ENCODE data around the gene GUF1. TPM values are rescaled to one million over a fixed set of nuclear protein-coding genes. Genes with fewer than 3 reads are reported as not detected.

The GUF1 gene, protein sequence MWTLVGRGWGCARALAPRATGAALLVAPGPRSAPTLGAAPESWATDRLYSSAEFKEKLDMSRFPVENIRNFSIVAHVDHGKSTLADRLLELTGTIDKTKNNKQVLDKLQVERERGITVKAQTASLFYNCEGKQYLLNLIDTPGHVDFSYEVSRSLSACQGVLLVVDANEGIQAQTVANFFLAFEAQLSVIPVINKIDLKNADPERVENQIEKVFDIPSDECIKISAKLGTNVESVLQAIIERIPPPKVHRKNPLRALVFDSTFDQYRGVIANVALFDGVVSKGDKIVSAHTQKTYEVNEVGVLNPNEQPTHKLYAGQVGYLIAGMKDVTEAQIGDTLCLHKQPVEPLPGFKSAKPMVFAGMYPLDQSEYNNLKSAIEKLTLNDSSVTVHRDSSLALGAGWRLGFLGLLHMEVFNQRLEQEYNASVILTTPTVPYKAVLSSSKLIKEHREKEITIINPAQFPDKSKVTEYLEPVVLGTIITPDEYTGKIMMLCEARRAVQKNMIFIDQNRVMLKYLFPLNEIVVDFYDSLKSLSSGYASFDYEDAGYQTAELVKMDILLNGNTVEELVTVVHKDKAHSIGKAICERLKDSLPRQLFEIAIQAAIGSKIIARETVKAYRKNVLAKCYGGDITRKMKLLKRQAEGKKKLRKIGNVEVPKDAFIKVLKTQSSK
- 8.4 to 10.9 TPM (median 9.0 TPM) in 5 replicates for total RNA-seq (2022; extraction: Qiagen RNA extraction; ENCODE audit: low read depth)

DNA sequence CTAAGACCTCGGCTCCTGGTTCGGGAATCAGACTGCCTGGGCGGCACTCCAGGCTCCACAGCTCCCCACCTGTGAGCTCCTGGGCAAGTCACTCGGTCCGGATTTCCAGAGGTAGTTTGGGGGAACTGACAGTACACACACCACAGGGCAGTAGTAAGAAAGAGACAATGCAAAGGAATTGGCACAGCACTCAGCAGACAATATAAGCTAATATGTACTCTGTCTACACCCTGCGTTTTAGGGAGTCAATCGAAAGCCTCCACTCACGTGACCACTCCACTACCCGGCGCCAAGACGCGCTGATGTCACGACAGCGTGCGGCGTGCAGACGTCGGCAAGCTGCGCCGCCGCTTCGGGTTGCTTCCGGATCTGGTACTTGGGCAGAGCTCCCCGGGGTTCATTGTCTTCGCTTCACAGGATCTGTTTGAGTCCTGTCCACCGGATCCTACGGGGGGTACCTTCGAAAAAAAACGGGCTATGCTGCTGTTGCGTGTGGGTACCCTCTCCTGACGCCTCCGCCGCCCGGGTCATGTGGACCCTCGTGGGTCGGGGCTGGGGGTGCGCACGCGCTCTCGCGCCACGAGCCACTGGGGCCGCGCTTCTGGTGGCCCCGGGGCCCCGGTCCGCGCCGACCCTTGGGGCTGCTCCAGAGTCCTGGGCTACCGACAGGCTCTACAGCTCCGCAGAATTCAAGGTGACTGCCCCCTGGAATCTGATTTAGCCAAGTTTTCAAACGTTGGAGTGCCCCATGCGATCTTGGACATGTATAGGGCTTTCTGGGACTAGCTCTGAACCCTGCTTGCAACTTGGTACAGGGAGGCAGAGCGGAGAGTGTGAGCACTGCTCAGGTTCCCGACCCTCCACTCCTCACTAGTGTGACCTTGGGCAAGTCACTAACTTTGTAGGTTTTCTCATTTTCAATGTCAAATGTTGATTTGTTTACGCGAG, at the start of gene GUF1:
TSS of gene GUF1 (plus strand) at position 327 of the 948 bp plus-strand sequence. CDS start at position 530, 203 bp downstream.

DNA sequence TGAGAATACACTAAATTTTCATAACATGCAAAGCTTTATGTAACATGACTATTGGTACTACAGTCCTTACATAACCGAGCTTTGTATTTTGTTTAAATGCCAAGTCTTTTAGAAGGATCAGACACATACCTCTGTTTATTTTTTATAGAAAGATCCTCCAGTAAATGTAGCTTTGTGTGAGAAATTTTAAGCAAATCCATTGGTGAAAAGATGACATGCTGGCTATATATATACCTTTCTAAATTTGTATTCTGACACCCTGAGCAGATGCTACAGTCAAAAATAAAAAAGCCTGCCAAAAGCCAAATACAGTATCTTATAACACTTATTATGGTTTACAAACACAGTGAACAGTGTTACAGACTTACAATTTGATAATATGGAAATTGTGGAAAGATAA, 26.8 kb upstream of the GUF1 start, which contains the start of gene YIPF7:
TSS of gene YIPF7 (minus strand) at position 201 of the 400 bp plus-strand sequence. CDS start 1,525 bp downstream, outside the sequence.

DNA sequence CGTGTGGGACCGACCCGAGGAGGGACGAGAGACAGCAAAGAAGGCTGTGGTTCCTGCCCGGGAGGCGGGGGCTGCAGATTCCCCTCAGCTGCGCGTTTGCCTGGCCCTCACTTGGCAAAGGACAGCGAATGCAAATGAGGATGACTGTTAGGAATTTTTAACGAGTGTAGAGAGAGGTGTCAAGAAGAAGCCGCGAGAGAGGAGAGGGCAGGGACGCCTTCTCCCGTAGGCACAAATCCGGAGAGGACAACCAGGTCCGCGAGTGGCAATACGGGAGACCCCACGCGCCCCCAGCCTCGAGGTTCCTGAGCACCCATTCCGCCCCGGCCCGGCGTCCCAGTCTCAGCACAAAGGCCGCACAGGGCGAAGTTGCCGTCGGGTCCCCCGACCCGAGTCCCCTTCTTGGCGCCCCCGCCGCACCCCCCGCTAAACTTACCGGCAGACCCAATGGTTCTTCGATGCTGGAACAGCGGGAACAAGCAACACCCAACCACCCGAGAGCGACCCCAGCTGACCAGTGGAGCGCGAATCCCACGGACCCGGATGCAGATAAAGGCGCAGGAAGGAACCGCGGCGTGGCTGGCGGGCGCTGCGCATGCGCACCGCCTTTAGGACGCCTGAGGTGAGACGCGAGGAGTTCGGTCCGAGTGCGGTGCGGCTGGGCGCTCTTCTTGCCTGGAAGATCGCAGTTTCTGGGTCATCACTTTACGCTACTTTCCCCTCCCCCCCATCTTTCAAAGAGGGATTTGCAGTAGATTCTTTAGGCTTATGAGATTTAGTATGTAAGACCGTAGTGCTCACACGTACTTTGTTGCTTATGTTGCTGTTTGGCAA, 48.0 kb downstream of the GUF1 start, which contains the start of gene GNPDA2:
TSS of gene GNPDA2 (minus strand) at position 519 of the 834 bp plus-strand sequence. CDS start 4,349 bp downstream, outside the sequence.

Other genes with a start within 250 kb of the GUF1 start
- not detected in 5 replicates for gene KCTD8, start 229.6 kb upstream of the GUF1 start, total RNA-seq (2022; extraction: Qiagen RNA extraction; ENCODE audit: low read depth)
- not detected in 5 replicates for gene YIPF7, start 26.8 kb upstream of the GUF1 start, total RNA-seq (2022; extraction: Qiagen RNA extraction; ENCODE audit: low read depth)
- gene GNPDA2, start 48.1 kb downstream of the GUF1 start, total RNA-seq (2022; extraction: Qiagen RNA extraction; ENCODE audit: low read depth) = 8.7 to 11.9 TPM (median 10.2 TPM) in 5 replicates